Mucosa of descending colon (tissue), 3 donors: ENCODE data around the gene BTN3A1. TPM values are rescaled to one million over a fixed set of nuclear protein-coding genes. Genes with fewer than 3 reads are reported as not detected.
A peak's percentile ranks its signal among the peaks of the same experiment; 100 is the strongest.
"Not testable (repeated sequence)": the region's sequence is repeated elsewhere in the genome, so short reads cannot be mapped to it uniquely, and the experiment has no call there.

Source experiments
- ATAC-seq: fragments of 200-7000 bp; cut with Tn5 transposase; one replicate; pipeline ENCODE4 v1.9.1; 2020; ENCODE audit warnings: mild to moderate bottlenecking, moderate library complexity
- DNase-seq, 3 donors: peaks; one replicate each; pipeline ENCODE4 v3.0.0-alpha.2; 2020
- H3K36me3 ChIP-seq: fragments of 200-600 bp; one replicate; pipeline ENCODE4 v1.8.0; 2021; ENCODE audit warnings: low read depth, mild to moderate bottlenecking
- H3K4me1 ChIP-seq: fragments of 200-600 bp; one replicate; pipeline ENCODE4 v1.8.0; 2021; ENCODE audit warnings: low read depth, mild to moderate bottlenecking
- H3K4me3 ChIP-seq: fragments of 200-600 bp; one replicate; pipeline ENCODE4 v1.8.0; 2021; ENCODE audit warnings: mild to moderate bottlenecking
- H3K9me3 ChIP-seq: fragments of 200-600 bp; one replicate; pipeline ENCODE4 v1.8.0; 2021; ENCODE audit warnings: mild to moderate bottlenecking
- CTCF ChIP-seq: fragments of 200-600 bp; IDR thresholded peaks from one replicate; pipeline ENCODE4 v1.8.0; 2022; ENCODE audit warnings: antibody characterized with exemption, mild to moderate bottlenecking
- intact Hi-C, 2 donors: fragments of 100-400 bp; cut with DNase I in 1 of 2; cut with micrococcal nuclease in 1 of 2; formaldehyde crosslinking; loops; one replicate each; pipeline versions ENCODE4 v1.11.0 to v1.11.1; 2022; cut with DNase I, micrococcal nuclease
- long read RNA-seq, 2 donors: library from polyadenylated mRNA; unstranded; transcript quantifications; one replicate each; pipeline ENCODE4 v2.0.0, GENCODE V29; 2019 to 2021
- total RNA-seq, 3 donors: library from RNA; stranded (reverse); fragmentation: NEBNext Ultra II Directional in 2 of 3; extraction: Animal tissue kit (Norgen Biotek cat#: 25700) in 2 of 3; gene quantifications; one replicate each; pipeline versions ENCODE4 v1.2.1 to v1.2.4, GENCODE V29; 2021 to 2023
- donor health status: DM: no; HTN: no; CAD: no; lungs with moderate emphysema.
- donor health status: DM: no; HTN: no; CAD: no.
- donor health status: DM: no; HTN: yes; CAD: no.

BTN3A1 gene
- total RNA-seq = 10 to 100 TPM; 25.5 to 45.8 (median 34.4) TPM
- long read RNA-seq, donor 1, partial matches to known transcripts = 0 of 16 reads
- long read RNA-seq, donor 1, other reads (novel, unspliced or antisense) = 16 of 16 reads
- long read RNA-seq, donor 2, partial matches to known transcripts = 5 of 12 reads
- long read RNA-seq, donor 2, other reads (novel, unspliced or antisense) = 7 of 12 reads

- no peaks in the 10 kb centered on the region for H3K9me3 ChIP-seq
- peak; percentile 69 to 86 (median 82) for DNase-seq
- peaks cover 19% of the 10 kb centered on the region for H3K4me1 ChIP-seq
- TF ChIP-seq CTCF = no peak
- peak within 1 kb of the TSS; percentile 52 for H3K4me3 ChIP-seq
- H3K36me3 ChIP-seq = no peaks in the 10 kb centered on the region
- peak; percentile 95 for ATAC-seq
- intact Hi-C loops = loop anchor here in 1 of 2 donors (5.0 kb wide), 1 partner anchor 35 kb away; the partner anchor contains the start of gene BTN3A2
These were observed at the start of gene BTN3A1 for GRCh38 chr6:26401987-26402658. Gene BTN3A1, plus strand, starts transcription at chr6:26402275. Its CDS starts 3,289 bp downstream, at chr6:26405564.

- Histone ChIP-seq H3K4me1 (no peaks in the 10 kb centered on the region), H3K4me3 (no peak overlapping the region), H3K9me3 (no peaks in the 10 kb centered on the region), H3K36me3 (no peaks in the 10 kb centered on the region)
- no peak for TF ChIP-seq CTCF
- ATAC-seq = no peak
- intact Hi-C loops = no loop called here
- no peak for DNase-seq
These were observed 49.8 kb upstream of the BTN3A1 start for GRCh38 chr6:26352315-26352714.

GRCh38 chr6:26354162-26354561, 47.9 kb upstream of the BTN3A1 start:
- intact Hi-C loops = no loop called here
- ATAC-seq (no peak), DNase-seq (no peak)
- H3K36me3 ChIP-seq = no peaks in the 10 kb centered on the region
- no peak overlapping the region for H3K4me3 ChIP-seq
- TF ChIP-seq CTCF = no peak
- H3K4me1 ChIP-seq = no peaks in the 10 kb centered on the region
- no peaks in the 10 kb centered on the region for H3K9me3 ChIP-seq

- no peaks in the 10 kb centered on the region for H3K9me3 ChIP-seq
- no peaks in the 10 kb centered on the region for H3K36me3 ChIP-seq
- intact Hi-C loops = no loop called here
- H3K4me3 ChIP-seq = no peak overlapping the region
- no peak for ATAC-seq
- H3K4me1 ChIP-seq = no peaks in the 10 kb centered on the region
- no peak for DNase-seq
- TF ChIP-seq CTCF = no peak
These were observed 46.7 kb upstream of the BTN3A1 start for GRCh38 chr6:26355366-26355765.

- ATAC-seq, H3K36me3 ChIP-seq, H3K4me1 ChIP-seq, H3K4me3 ChIP-seq, H3K9me3 ChIP-seq, intact Hi-C loops, DNase-seq: not testable (repeated sequence)
These were observed 44.5 kb upstream of the BTN3A1 start for GRCh38 chr6:26357543-26357942.

- ATAC-seq (no peak), DNase-seq (no peak)
- TF ChIP-seq CTCF = no peak
- Histone ChIP-seq H3K36me3 (no peaks in the 10 kb centered on the region), H3K4me3 (no peak overlapping the region), H3K4me1 (no peaks in the 10 kb centered on the region), H3K9me3 (no peaks in the 10 kb centered on the region)
- intact Hi-C loops = no loop called here
These were observed 43.5 kb upstream of the BTN3A1 start for GRCh38 chr6:26358511-26358981.
